HepG2 (cell line): ENCODE data around the gene LRRC42. TPM values are rescaled to one million over a fixed set of nuclear protein-coding genes. Genes with fewer than 3 reads are reported as not detected.
A peak's percentile ranks its signal among the peaks of the same experiment; 100 is the strongest.

Experiments used
- CREB1 ChIP-seq, 2 experiments: fragments of 450-650 bp in 1 of 2; IDR thresholded peaks; 2 replicates each; pipeline ENCODE4 v1.6.1; 2016 to 2017; ENCODE audit warnings: control low read depth in 1 of 2, mild to moderate bottlenecking in 1 of 2, missing compliant biosample characterization in 1 of 2, missing genetic modification characterization in 1 of 2
- GMEB1 ChIP-seq: sonication (generic); formaldehyde crosslinking; IDR thresholded peaks from 2 replicates; pipeline ENCODE4 v1.5.1; 2020; ENCODE audit warnings: missing genetic modification reagents, mild to moderate bottlenecking, borderline replicate concordance
- HNRNPK ChIP-seq: fragments of 200-400 bp; formaldehyde crosslinking; IDR thresholded peaks from 2 replicates; pipeline ENCODE4 v1.6.1; 2018; ENCODE audit warnings: low read length, low read depth, moderate library complexity, mild to moderate bottlenecking; ENCODE audit not compliant: poor library complexity, severe bottlenecking
- HOMEZ ChIP-seq: IDR thresholded peaks from 2 replicates; pipeline ENCODE4 v1.6.1; 2016; ENCODE audit warnings: low read depth
- KAT8 ChIP-seq: IDR thresholded peaks from 2 replicates; pipeline ENCODE4 v1.6.1; 2016; ENCODE audit warnings: missing genetic modification reagents, missing compliant biosample characterization
- KLF12 ChIP-seq: sonication (generic); formaldehyde crosslinking; IDR thresholded peaks from 2 replicates; pipeline ENCODE4 v1.4.0; 2020; ENCODE audit warnings: missing genetic modification reagents, borderline replicate concordance
- NCOA1 ChIP-seq: sonication (generic); formaldehyde crosslinking; IDR thresholded peaks from 2 replicates; pipeline ENCODE4 v1.9.0; 2021; ENCODE audit warnings: missing genetic modification reagents
- RCOR2 ChIP-seq: IDR thresholded peaks from 2 replicates; pipeline ENCODE4 v1.6.1; 2016; ENCODE audit warnings: missing biosample characterization, missing genetic modification reagents
- RFXAP ChIP-seq: sonication (generic); formaldehyde crosslinking; IDR thresholded peaks from 2 replicates; pipeline ENCODE4 v1.4.0; 2020; ENCODE audit warnings: missing genetic modification reagents, borderline replicate concordance
- RNF219 ChIP-seq: sonication (generic); formaldehyde crosslinking; IDR thresholded peaks from 2 replicates; pipeline ENCODE4 v1.5.0; 2020; ENCODE audit warnings: mild to moderate bottlenecking, missing genetic modification reagents
- SCMH1 ChIP-seq: sonication (generic); formaldehyde crosslinking; IDR thresholded peaks from 2 replicates; pipeline ENCODE4 v1.9.0; 2021; ENCODE audit warnings: missing genetic modification reagents, mild to moderate bottlenecking, borderline replicate concordance
- TEAD3 ChIP-seq: optimal IDR thresholded peaks from 2 replicates; pipeline ENCODE3; 2016; ENCODE audit warnings: borderline replicate concordance
- ZBED4 ChIP-seq: sonication (generic); formaldehyde crosslinking; IDR thresholded peaks from 2 replicates; pipeline ENCODE4 v1.4.0; 2020; ENCODE audit warnings: missing genetic modification reagents, borderline replicate concordance
- ZIK1 ChIP-seq: sonication (generic); formaldehyde crosslinking; IDR thresholded peaks from 2 replicates; pipeline ENCODE4 v1.5.0; 2020; ENCODE audit warnings: mild to moderate bottlenecking, low read depth, missing genetic modification reagents, borderline replicate concordance
- ZNF251 ChIP-seq: sonication (generic); formaldehyde crosslinking; IDR thresholded peaks from 2 replicates; pipeline ENCODE4 v1.9.0; 2021; ENCODE audit warnings: mild to moderate bottlenecking, missing genetic modification reagents
- polyA plus RNA-seq, 8 experiments: library from polyadenylated mRNA; depleted of rRNA in 3 of 8; stranded (reverse) in 7 of 8; unstranded in 1 of 8; fragments of >200 nt; fragmentation: Illumina TruSeq in 4 of 8; extraction: Trizol in 4 of 8; gene quantifications; 2 replicates each; pipeline versions ENCODE4 v1.2.1 to v1.2.3, GENCODE V29; 2011 to 2016; ENCODE audit warnings: low read depth in 4 of 8, missing spikeins in 1 of 8, mixed read lengths in 1 of 8; ENCODE audit not compliant: insufficient read depth in 1 of 8
- total RNA-seq, 5 experiments: library from RNA; depleted of rRNA; stranded (reverse); fragments of >200 nt; fragmentation: Illumina TruSeq; extraction: Trizol; gene quantifications; 2 replicates each; pipeline ENCODE4 v1.2.3, GENCODE V29; 2016; ENCODE audit warnings: low read depth in 1 of 5

LRRC42 gene
- total and polyA plus RNA-seq, 2 of the 13 experiments (the other 11 are each of a cell fraction or from before 2014, with no cell fraction given): 30.6 to 43.6 TPM

- TF ChIP-seq RNF219: no peak
- no peak for TF ChIP-seq GMEB1 (CRISPR knock-in tag)
- TF ChIP-seq ZBED4 (CRISPR knock-in tag): no peak; the same call in 1 of the 2 replicates
- no peak for TF ChIP-seq RFXAP (CRISPR knock-in tag)
- peak; percentile 64; the same call in 1 of the 2 replicates for TF ChIP-seq KAT8
- TF ChIP-seq HNRNPK: no peak
- TF ChIP-seq NCOA1 (CRISPR knock-in tag): no peak
- peak; percentile 99 for TF ChIP-seq RCOR2
- no peak for TF ChIP-seq KLF12 (CRISPR knock-in tag)
- TF ChIP-seq TEAD3 (CRISPR knock-in tag): peak; percentile 5
- no peak for TF ChIP-seq CREB1 (IDR thresholded peaks at IDR 0.05)
- peak; percentile 84 for TF ChIP-seq CREB1 (CRISPR knock-in tag; IDR thresholded peaks at IDR 0.05)
- TF ChIP-seq ZNF251 (CRISPR knock-in tag): no peak
- TF ChIP-seq ZIK1 (CRISPR knock-in tag): no peak
- TF ChIP-seq HOMEZ (CRISPR knock-in tag): peak; percentile 68; the same call in 1 of the 2 replicates
- no peak for TF ChIP-seq SCMH1 (CRISPR knock-in tag)
Measured at GRCh38 chr1:54016343-54017282, 70.5 kb downstream of the LRRC42 start (continued).
